GM13977 (cell line): ENCODE data around the gene ZBED5.
"Not testable (repeated sequence)": the region's sequence is repeated elsewhere in the genome, so short reads cannot be mapped to it uniquely, and the experiment has no call there.

Source experiments
- DNase-seq: peaks from one replicate; pipeline ENCODE4 v3.0.0; 2012; ENCODE audit warnings: low spot score
- in situ Hi-C: fragments of 300-500 bp; cut with MboI; formaldehyde crosslinking; loops from one replicate; pipeline ENCODE4 v1.12.0; 2022; ENCODE audit warnings: low sequenced_read_pairs, low pct_unique_long_range_greater_than_20kb, mixed read lengths, inconsistent platforms; ENCODE audit not compliant: unreplicated experiment
- TF ChIP-seq, protein P1 (sequence below): IDR thresholded peaks from 2 replicates; pipeline ENCODE4 v1.5.1; 2012; ENCODE audit warnings: mild to moderate bottlenecking, control low read depth; ENCODE audit not compliant: insufficient read depth; ENCODE audit errors: extremely low read depth, missing control alignments

Gene ZBED5

DNA sequence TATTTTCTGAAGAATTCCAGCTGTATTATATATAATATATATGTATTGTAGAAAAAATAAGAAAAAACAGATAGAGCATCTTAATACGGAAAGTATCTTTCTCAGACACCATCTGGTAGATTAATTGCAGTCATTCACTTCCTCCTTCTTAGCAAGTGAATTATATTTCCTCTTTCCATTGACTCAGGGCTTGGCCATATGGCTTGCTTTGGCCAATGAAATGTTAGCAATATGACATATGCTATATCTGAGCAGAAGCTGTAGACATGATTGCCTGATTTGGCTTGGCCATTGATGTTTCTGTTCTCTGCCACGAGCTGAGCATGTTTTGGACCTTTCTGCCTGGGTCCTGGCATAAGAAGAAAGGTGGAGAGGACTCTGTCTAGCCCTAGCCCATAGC lies 34.4 kb upstream of the ZBED5 start:
- DNase-seq = no peak
- in situ Hi-C loops = no loop called here
- TF ChIP-seq, protein P1, sequence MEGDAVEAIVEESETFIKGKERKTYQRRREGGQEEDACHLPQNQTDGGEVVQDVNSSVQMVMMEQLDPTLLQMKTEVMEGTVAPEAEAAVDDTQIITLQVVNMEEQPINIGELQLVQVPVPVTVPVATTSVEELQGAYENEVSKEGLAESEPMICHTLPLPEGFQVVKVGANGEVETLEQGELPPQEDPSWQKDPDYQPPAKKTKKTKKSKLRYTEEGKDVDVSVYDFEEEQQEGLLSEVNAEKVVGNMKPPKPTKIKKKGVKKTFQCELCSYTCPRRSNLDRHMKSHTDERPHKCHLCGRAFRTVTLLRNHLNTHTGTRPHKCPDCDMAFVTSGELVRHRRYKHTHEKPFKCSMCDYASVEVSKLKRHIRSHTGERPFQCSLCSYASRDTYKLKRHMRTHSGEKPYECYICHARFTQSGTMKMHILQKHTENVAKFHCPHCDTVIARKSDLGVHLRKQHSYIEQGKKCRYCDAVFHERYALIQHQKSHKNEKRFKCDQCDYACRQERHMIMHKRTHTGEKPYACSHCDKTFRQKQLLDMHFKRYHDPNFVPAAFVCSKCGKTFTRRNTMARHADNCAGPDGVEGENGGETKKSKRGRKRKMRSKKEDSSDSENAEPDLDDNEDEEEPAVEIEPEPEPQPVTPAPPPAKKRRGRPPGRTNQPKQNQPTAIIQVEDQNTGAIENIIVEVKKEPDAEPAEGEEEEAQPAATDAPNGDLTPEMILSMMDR = no peak

DNA sequence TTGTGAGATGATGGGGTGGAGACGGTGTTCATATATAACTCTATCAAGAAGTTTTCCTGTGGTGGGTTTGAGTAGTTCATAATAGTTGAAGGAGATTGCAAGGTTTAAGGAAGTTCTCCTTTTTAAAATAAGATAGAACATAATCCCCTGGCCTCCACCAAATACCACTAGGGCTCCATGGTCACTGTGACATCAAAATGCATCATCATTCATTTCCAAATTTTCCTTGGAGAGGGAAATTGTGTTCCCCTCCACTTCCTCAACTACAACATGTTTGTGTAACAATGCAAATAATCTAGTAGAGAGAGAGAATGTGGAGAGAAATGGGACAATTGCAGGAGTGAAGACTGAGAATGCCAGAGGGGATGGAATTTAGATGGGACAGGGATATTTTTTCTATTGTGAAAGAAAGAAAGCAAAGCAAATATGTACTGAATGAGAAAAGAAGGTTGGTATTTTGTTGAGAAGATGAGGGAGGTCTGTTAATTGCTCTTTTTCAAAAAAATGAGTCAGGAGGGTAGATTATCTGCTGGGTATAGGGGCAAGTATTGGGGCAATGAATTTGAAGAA lies 33.4 kb upstream of the ZBED5 start:
- TF ChIP-seq, protein P1 = no peak

DNA sequence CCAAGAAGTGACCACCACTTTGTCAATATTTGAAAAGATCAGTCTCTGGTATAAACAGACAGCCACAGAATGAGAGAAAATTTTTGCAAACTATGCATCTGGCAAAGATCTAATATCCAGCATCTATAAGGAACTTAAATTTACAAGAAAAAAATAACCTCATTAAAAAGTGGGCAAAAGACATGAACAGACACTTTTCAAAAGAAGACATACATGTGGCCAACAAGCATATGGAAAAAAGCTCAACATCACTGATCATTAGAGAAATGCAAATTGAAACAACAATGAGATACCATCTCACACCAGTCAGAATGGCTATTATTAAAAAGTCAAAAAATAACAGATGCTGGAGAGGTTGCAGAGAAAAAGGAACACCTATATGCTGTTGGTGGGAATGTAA lies 32.2 kb upstream of the ZBED5 start:
- in situ Hi-C loops, DNase-seq: not testable (repeated sequence)

More for the DNA sequence above, 33.4 kb upstream of the ZBED5 start:
- DNase-seq = no peak
- in situ Hi-C loops = no loop called here

DNA sequence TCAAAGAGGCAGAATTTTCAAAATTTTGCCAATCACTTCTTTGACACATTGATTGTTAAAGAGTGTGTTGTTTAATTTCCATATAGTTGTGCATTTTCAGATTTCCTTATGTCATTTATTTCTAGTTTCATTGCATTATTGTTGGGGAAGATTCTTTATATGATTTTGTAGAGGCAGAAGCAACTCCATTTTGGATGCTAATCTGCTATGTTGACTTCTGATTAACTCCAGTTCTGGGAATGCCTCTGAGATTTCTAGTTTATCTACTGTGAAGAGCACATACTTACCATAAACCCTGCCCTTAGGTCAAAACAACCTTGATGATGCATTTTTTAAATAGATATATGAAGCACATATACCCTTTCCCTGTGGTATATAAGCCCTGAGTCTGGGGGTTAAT lies 29.5 kb upstream of the ZBED5 start:
- no peak for DNase-seq
- in situ Hi-C loops = no loop called here
- TF ChIP-seq, protein P1 = no peak

DNA sequence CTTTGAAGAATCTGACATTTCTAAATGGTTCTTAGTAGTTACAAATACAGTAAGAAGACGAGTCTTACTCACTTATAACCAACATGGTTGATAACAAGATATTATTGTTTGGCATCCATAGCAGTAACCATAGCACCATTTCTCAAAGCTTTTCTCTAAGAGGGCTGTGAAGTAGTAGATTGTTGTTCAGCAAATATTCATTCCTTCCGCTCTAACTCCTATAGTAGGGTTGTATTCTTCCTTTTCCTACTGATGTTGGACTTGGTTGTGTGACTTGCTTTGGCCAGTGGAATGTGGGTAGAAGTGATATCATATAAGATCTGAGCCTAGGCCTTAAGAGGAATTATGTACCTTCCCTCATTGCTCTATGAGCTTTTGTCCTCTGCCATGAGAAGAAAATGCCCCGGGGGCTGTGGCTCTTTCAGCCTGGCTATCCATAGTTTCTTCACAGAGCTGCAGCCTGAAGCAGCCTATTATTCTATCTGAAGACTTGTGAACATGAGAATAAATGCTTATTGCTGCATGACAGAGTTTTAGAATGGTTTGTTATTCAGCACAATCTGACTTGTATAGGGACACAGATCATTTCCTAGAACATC lies 28.9 kb upstream of the ZBED5 start:
- in situ Hi-C loops = no loop called here
- no peak for DNase-seq
- TF ChIP-seq, protein P1 = no peak

DNA sequence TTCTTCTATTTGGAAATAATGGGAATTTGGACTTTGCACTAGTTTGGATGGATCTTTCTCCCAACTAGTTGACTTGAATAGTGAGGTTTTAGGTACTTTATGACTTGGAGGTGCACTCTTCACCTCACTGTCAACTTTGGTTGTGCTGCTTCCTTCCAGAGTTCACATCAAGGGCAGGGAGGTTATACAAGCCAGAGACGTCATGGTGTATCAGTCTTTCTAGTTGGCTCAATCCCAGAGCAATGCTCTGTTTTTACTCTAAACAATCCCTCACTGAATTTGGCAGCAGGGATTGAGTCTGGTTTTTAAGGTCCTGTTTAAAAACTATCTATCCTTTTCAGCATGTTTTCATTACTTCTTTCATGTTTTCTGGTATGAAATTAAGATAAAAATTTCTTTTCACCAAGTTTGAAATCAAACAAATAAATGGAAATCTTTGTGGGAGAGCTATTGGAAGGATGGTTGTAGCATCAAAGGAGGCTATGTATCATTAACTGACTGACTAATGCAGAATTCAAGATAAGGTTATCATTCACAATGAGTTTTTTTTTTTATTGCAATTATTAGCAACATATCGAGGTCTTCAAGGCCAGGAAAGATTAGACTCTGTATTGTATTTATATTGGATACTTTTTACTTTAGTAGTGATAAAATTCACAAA lies 28.0 kb upstream of the ZBED5 start:
- DNase-seq = no peak
- TF ChIP-seq, protein P1 = no peak
- in situ Hi-C loops = no loop called here

DNA sequence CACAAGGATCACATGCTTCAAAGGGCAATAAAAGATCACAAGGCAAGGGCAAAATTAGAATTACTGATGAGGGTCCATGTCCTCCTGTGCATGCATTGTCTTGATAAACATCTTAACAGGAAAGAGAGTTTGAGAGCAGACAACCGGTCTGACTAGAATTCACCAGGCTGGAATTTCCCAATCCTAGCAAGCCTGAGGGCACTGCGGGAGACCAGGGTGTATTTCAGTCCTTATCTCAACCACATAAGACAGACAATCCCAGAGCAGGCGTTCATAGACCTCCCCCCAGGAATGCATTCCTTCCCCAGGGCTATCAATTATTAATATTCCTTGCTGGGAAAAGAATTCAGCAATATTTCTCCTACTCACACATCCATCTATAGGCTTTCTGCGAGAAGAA lies 26.4 kb upstream of the ZBED5 start:
- in situ Hi-C loops, DNase-seq: not testable (repeated sequence)
